H1 (cell line): ENCODE results near the gene PTDSS2. TPM values are rescaled to one million over a fixed set of nuclear protein-coding genes. Genes with fewer than 3 reads are reported as not detected.

Experiments
- CTCF ChIA-PET: fragments of 300-600 bp; sonication (Branson Sonifier 250); formaldehyde crosslinking; loops from one replicate; lab custom pipeline; 2021; ENCODE audit not compliant: partially characterized antibody; lab: Charles Lee
- POLR2A ChIA-PET: fragments of 300-600 bp; sonication (Branson Sonifier 250); formaldehyde crosslinking; loops from one replicate; lab custom pipeline; 2021; ENCODE audit warnings: inconsistent platforms; ENCODE audit not compliant: partially characterized antibody; lab: Charles Lee
- DNase-seq, 2 experiments: peaks; one replicate each; pipeline versions ENCODE4 v3.0.0 to v3.0.0-alpha.2; 2010 to 2022; ENCODE audit warnings: low spot score in 2 of 2, low read depth in 1 of 2, mixed read lengths in 1 of 2
- FAIRE-seq: peaks from 2 replicates; lab custom pipeline; 2011; peaks lifted over from hg19 to GRCh38; lab: Jason Lieb, UNC
- H2AFZ ChIP-seq: 2 replicates; pipeline ENCODE4 v1.8.1; 2012; ENCODE audit warnings: low read length, inconsistent platforms
- H2AK5ac ChIP-seq: 2 replicates; pipeline ENCODE4 v1.6.1; 2013; ENCODE audit warnings: low read depth, low read length
- H2BK120ac ChIP-seq: replicated peaks from 2 replicates; pipeline ENCODE3; 2013; ENCODE audit warnings: low read depth, low read length, inconsistent platforms
- H2BK12ac ChIP-seq: 2 replicates; pipeline ENCODE4 v1.6.1; 2013; ENCODE audit warnings: low read depth, low read length
- H2BK15ac ChIP-seq: 2 replicates; pipeline ENCODE4 v1.6.1; 2013; ENCODE audit warnings: low read length
- H2BK20ac ChIP-seq: 2 replicates; pipeline ENCODE4 v1.6.1; 2013; ENCODE audit warnings: low read length
- H2BK5ac ChIP-seq: 2 replicates; pipeline ENCODE4 v1.6.1; 2013; ENCODE audit warnings: low read depth, low read length
- H3K14ac ChIP-seq: 2 replicates; pipeline ENCODE4 v1.6.1; 2013; ENCODE audit warnings: inconsistent platforms; ENCODE audit not compliant: insufficient read length
- H3K18ac ChIP-seq: 2 replicates; pipeline ENCODE4 v1.6.1; 2013; ENCODE audit warnings: low read length; ENCODE audit errors: extremely low read depth
- H3K23ac ChIP-seq: 2 replicates; pipeline ENCODE4 v1.6.1; 2013; ENCODE audit warnings: inconsistent platforms; ENCODE audit not compliant: insufficient read length
- H3K23me2 ChIP-seq: 2 replicates; pipeline ENCODE4 v1.6.1; 2013; ENCODE audit warnings: low read depth, low read length
- H3K27ac ChIP-seq: 2 replicates; pipeline ENCODE4 v1.6.1; 2011; ENCODE audit warnings: low read depth, low read length, inconsistent platforms
- H3K27me3 ChIP-seq, 4 experiments: replicated peaks in 1 of 4; 1 replicate in 1 of 4; 2 replicates in 3 of 4; pipeline versions ENCODE4 v1.6.1 to v1.8.1; 2011 to 2013; ENCODE audit warnings: low read length in 3 of 4, mild to moderate bottlenecking in 3 of 4, inconsistent platforms in 2 of 4, mixed read lengths in 2 of 4, moderate library complexity in 1 of 4; ENCODE audit not compliant: control insufficient read depth in 3 of 4, insufficient read depth in 3 of 4; ENCODE audit errors: extremely low read depth in 1 of 4
- H3K36me3 ChIP-seq, 4 experiments: 2 replicates each; pipeline versions ENCODE4 v1.6.1 to v1.8.1; 2011 to 2013; ENCODE audit warnings: mild to moderate bottlenecking in 4 of 4, low read length in 3 of 4, moderate library complexity in 2 of 4, control low read depth in 1 of 4, inconsistent platforms in 1 of 4; ENCODE audit not compliant: insufficient read depth in 4 of 4, control insufficient read depth in 2 of 4
- H3K4ac ChIP-seq: replicated peaks from 2 replicates; pipeline ENCODE3; 2013; ENCODE audit warnings: low read length, low read depth, mixed read lengths, inconsistent platforms; ENCODE audit not compliant: insufficient read length
- H3K4me1 ChIP-seq, 4 experiments: replicated peaks in 1 of 4; 1 replicate in 1 of 4; 2 replicates in 3 of 4; pipeline versions ENCODE4 v1.6.1 to v1.8.1; 2011 to 2013; ENCODE audit warnings: low read length in 3 of 4, inconsistent platforms in 2 of 4, mixed read lengths in 1 of 4; ENCODE audit not compliant: insufficient read depth in 4 of 4, control insufficient read depth in 3 of 4
- H3K4me2 ChIP-seq, 2 experiments: 2 replicates each; pipeline versions ENCODE4 v1.6.1 to v1.8.1; 2011 to 2013; ENCODE audit warnings: low read depth in 2 of 2, low read length in 2 of 2, control low read depth in 1 of 2, inconsistent platforms in 1 of 2, mild to moderate bottlenecking in 1 of 2; ENCODE audit not compliant: insufficient read depth in 1 of 2
- H3K4me3 ChIP-seq, 4 experiments: fragments of 200-600, 300-600 bp in 1 of 4; sonication (generic), shearing (Covaris generic), sonication (Bioruptor Twin) in 1 of 4; 2 replicates each; pipeline versions ENCODE4 v1.5.1 to v1.8.1; 2011 to 2016; ENCODE audit warnings: low read length in 4 of 4, low read depth in 3 of 4, control low read depth in 2 of 4, inconsistent platforms in 2 of 4, mild to moderate bottlenecking in 2 of 4, mixed read lengths in 1 of 4, moderate library complexity in 1 of 4; ENCODE audit not compliant: insufficient read depth in 2 of 4; ENCODE audit errors: extremely low read depth in 1 of 4
- H3K56ac ChIP-seq: replicated peaks from 2 replicates; pipeline ENCODE3; 2013; ENCODE audit warnings: low read depth, mild to moderate bottlenecking, mixed read lengths, low read length, inconsistent platforms; ENCODE audit not compliant: insufficient read length
- H3K79me1 ChIP-seq: 2 replicates; pipeline ENCODE4 v1.6.1; 2013; ENCODE audit warnings: low read depth, low read length, control low read depth
- H3K79me2 ChIP-seq, 2 experiments: 2 replicates each; pipeline versions ENCODE4 v1.6.1 to v1.8.1; 2012 to 2013; ENCODE audit warnings: low read length in 2 of 2, mild to moderate bottlenecking in 2 of 2, inconsistent platforms in 1 of 2; ENCODE audit not compliant: insufficient read depth in 2 of 2, control insufficient read depth in 1 of 2
- H3K9ac ChIP-seq, 4 experiments: replicated peaks in 1 of 4; 1 replicate in 1 of 4; 2 replicates in 3 of 4; pipeline versions ENCODE4 v1.6.1 to v1.8.1; 2011 to 2013; ENCODE audit warnings: low read depth in 3 of 4, low read length in 3 of 4, control low read depth in 2 of 4, mild to moderate bottlenecking in 2 of 4, moderate library complexity in 2 of 4, inconsistent platforms in 1 of 4; ENCODE audit errors: extremely low read depth in 1 of 4
- H3K9me3 ChIP-seq, 2 experiments: 2 replicates each; pipeline versions ENCODE4 v1.6.1 to v1.8.1; 2012 to 2013; ENCODE audit warnings: mild to moderate bottlenecking in 2 of 2, moderate library complexity in 2 of 2, control low read depth in 1 of 2, inconsistent platforms in 1 of 2, low read depth in 1 of 2, low read length in 1 of 2, mixed read lengths in 1 of 2; ENCODE audit not compliant: insufficient read depth in 2 of 2
- H4K20me1 ChIP-seq, 2 experiments: replicated peaks in 1 of 2; 2 replicates each; pipeline versions ENCODE3 to v1.8.1; 2011 to 2013; ENCODE audit warnings: inconsistent platforms in 2 of 2, low read length in 2 of 2, mild to moderate bottlenecking in 1 of 2; ENCODE audit not compliant: insufficient read depth in 2 of 2, control insufficient read depth in 1 of 2
- H4K5ac ChIP-seq: 2 replicates; pipeline ENCODE4 v1.6.1; 2013; ENCODE audit warnings: low read length, low read depth, mixed read lengths, inconsistent platforms; ENCODE audit not compliant: insufficient read length
- H4K8ac ChIP-seq: 2 replicates; pipeline ENCODE4 v1.8.0; 2013; ENCODE audit warnings: mild to moderate bottlenecking, moderate library complexity, low read length, inconsistent platforms; ENCODE audit not compliant: insufficient read depth; ENCODE audit errors: extremely low read depth
- H4K91ac ChIP-seq: replicated peaks from 2 replicates; pipeline ENCODE3; 2013; ENCODE audit warnings: low read length, mixed read lengths, inconsistent platforms; ENCODE audit not compliant: insufficient read length
- BACH1 ChIP-seq: IDR thresholded peaks from 2 replicates; pipeline ENCODE4 v1.6.1; 2012; ENCODE audit warnings: low read length, improper control_type of control experiment
- CBX8 ChIP-seq: fragments of 300-800, 300-1000 bp; sonication (generic); IDR thresholded peaks from 2 replicates; pipeline ENCODE4 v1.7.1; 2016; ENCODE audit warnings: low read depth, low read length, borderline replicate concordance
- CHD2 ChIP-seq: IDR thresholded peaks from 2 replicates; pipeline ENCODE4 v1.6.1; 2012; ENCODE audit warnings: low read length, improper control_type of control experiment
- CTBP2 ChIP-seq: IDR thresholded peaks from 2 replicates; pipeline ENCODE4 v1.7.0; 2011; ENCODE audit warnings: borderline replicate concordance, mild to moderate bottlenecking, moderate library complexity, mixed read lengths, low read length; ENCODE audit not compliant: insufficient read depth, insufficient read length
- GTF2F1 ChIP-seq: IDR thresholded peaks from 2 replicates; pipeline ENCODE4 v1.6.1; 2012; ENCODE audit warnings: low read depth, low read length, improper control_type of control experiment, borderline replicate concordance
- JUN ChIP-seq: IDR thresholded peaks from 2 replicates; pipeline ENCODE4 v1.6.1; 2011; ENCODE audit warnings: low read depth, mild to moderate bottlenecking, improper control_type of control experiment, low read length
- JUND ChIP-seq: IDR thresholded peaks from 2 replicates; pipeline ENCODE4 v1.6.1; 2011; ENCODE audit warnings: mild to moderate bottlenecking, improper control_type of control experiment, low read length
- KDM4A ChIP-seq: IDR thresholded peaks from one replicate; pipeline ENCODE4 v1.7.1; 2012; ENCODE audit warnings: low read depth, mild to moderate bottlenecking, moderate library complexity, low read length, inconsistent platforms; ENCODE audit not compliant: severe bottlenecking
- KDM5A ChIP-seq: fragments of 200-600 bp; IDR thresholded peaks from 2 replicates; pipeline ENCODE4 v1.7.1; 2012; ENCODE audit warnings: mild to moderate bottlenecking, low read length, inconsistent platforms, mixed read lengths
- SAP30 ChIP-seq: fragments of 300-600 bp; sonication (generic); IDR thresholded peaks from 2 replicates; pipeline ENCODE4 v1.7.1; 2012; ENCODE audit warnings: low read length, moderate library complexity, mild to moderate bottlenecking, inconsistent platforms; ENCODE audit not compliant: insufficient read depth, insufficient replicate concordance
- SP2 ChIP-seq: IDR thresholded peaks from 2 replicates; pipeline ENCODE4 v1.6.1; 2012; ENCODE audit warnings: mild to moderate bottlenecking, low read length, inconsistent platforms
- TCF12 ChIP-seq: IDR thresholded peaks from 2 replicates; pipeline ENCODE4 v1.6.1; 2011; ENCODE audit warnings: low read depth, mild to moderate bottlenecking, low read length
- ZNF274 ChIP-seq: IDR thresholded peaks from 2 replicates; pipeline ENCODE4 v1.7.0; 2012; ENCODE audit warnings: low read length, borderline replicate concordance; ENCODE audit errors: extremely low read depth
- WGBS, 2 experiments: shearing (Covaris generic) in 1 of 2; methylation state at CpG; one replicate each; pipeline versions ENCODE4 v1.1.6 to v1.1.7; 2013 to 2015; ENCODE audit warnings: low lambda C conversion rate in 2 of 2, mixed read lengths in 2 of 2, inconsistent platforms in 1 of 2, low coverage in 1 of 2, missing lambda C conversion rate in 1 of 2; ENCODE audit not compliant: insufficient replicate concordance in 2 of 2, insufficient coverage in 1 of 2, insufficient read length in 1 of 2; ENCODE audit errors: extremely low coverage in 1 of 2, missing lambda C conversion rate in 1 of 2; 5-methylcytosine and 5-hydroxymethylcytosine counted together
- polyA plus RNA-seq, 7 experiments: library from polyadenylated mRNA; depleted of rRNA in 3 of 7; stranded (reverse) in 5 of 7; unstranded in 2 of 7; fragments of >200 nt in 5 of 7; fragments of 200-250 nt in 2 of 7; gene quantifications; 1 replicate in 5 of 7; 2 replicates in 1 of 7; 4 replicates in 1 of 7; pipeline versions ENCODE4 v1.2.1 to v1.2.3, GENCODE V29; 2011 to 2013; ENCODE audit warnings: missing spikeins in 2 of 7, mixed read lengths in 2 of 7
- total RNA-seq: library from RNA; stranded (reverse); fragmentation: NEBNext Ultra II Directional; extraction: Animal tissue kit (Norgen Biotek cat#: 25700); gene quantifications from 2 replicates; pipeline ENCODE4 v1.2.1, GENCODE V29; 2021

PTDSS2 gene
- total and polyA plus RNA-seq, 2 of the 8 experiments (the other 6 are each of a cell fraction or from before 2014, with no cell fraction given) = 48.7 to 68.2 TPM

DNA sequence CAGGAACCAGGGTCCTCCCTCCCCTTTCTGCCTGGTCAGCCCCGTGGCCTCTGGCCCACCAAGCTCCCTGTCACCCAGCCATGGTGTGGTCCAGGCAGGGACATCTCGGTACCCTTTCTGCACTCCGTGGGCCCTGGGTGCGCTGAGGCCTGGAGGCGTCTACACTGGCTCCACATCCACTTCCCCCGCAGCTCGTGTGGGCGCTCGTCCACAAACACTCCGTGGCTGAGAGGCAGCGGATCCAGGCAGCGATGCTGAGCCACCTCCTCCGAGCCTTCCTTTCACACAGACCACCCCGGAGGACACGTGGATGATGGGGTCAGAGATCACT, 40.8 kb downstream of the PTDSS2 start:
- Histone ChIP-seq H3K9me3 (no peaks in the 10 kb centered on the region), H4K20me1 (peaks cover 3 to 9% of the 10 kb centered on the region in 2 experiments), H3K9ac (no peak overlapping the region), H3K4ac (no peak overlapping the region), H3K36me3 (peaks cover 2 to 20% (median 5%) of the 10 kb centered on the region in 4 experiments; a peak in 4 of 8 replicates), H3K4me1 (no peaks in the 10 kb centered on the region), H3K23ac (no peak overlapping the region), H3K18ac (no peak overlapping the region), H4K91ac (no peak overlapping the region), H3K79me1 (peaks cover 4% of the 10 kb centered on the region; the same call in 1 of the 2 replicates), H2BK20ac (no peak overlapping the region), H3K56ac (no peak overlapping the region), H3K14ac (no peak overlapping the region), H2BK15ac (no peak overlapping the region), H3K4me2 (no peak overlapping the region), H3K27me3 (no peaks in the 10 kb centered on the region), H2AFZ (no peak overlapping the region), H2AK5ac (no peak overlapping the region), H2BK120ac (no peak overlapping the region), H3K27ac (no peak overlapping the region), H2BK12ac (no peak overlapping the region), H2BK5ac (no peak overlapping the region), H3K23me2 (no peaks in the 10 kb centered on the region), H4K8ac (no peak overlapping the region), H3K79me2 (no peaks in the 10 kb centered on the region; a peak in 1 of 4 replicates), H3K4me3 (no peak overlapping the region), H4K5ac (no peak overlapping the region)
- TF ChIP-seq JUND (no peak), ZNF274 (no peak), GTF2F1 (no peak), JUN (no peak), CTBP2 (no peak), SAP30 (no peak), KDM4A (no peak), CHD2 (no peak), KDM5A (no peak), CBX8 (no peak), BACH1 (no peak), TCF12 (no peak), SP2 (no peak)
- WGBS, 2 experiments = 92% methylated on average over 15 of the region's 15 CpGs; no CpG with 5 or more reads in 1 of the 2 experiments
- ChIA-PET POLR2A (interaction anchor here (1.0 to 1.1 kb wide), 3 partner anchors 9 to 18 kb away, joined by 3 to 6 read pairs (median 3); no protein-coding TSS in a partner anchor), CTCF (interaction anchor here (0.9 kb wide), 2 partner anchors 18 to 76 kb away, joined by 3 read pairs; partner anchors contain the start of gene SIGIRR)
- FAIRE-seq (no peak), DNase-seq (no peak)
